ENCODE data around the gene TMEM63A.

TMEM63A gene

GRCh38 chr1:225835856-225836255, 46.3 kb downstream of the TMEM63A start:
- Histone ChIP-seq H3K9me3 (ENCODE audit: control insufficient read depth, low read length) (no peaks in the 10 kb centered on the region), H3K27ac (ENCODE audit: insufficient read depth, low read length, poor library complexity, severe bottlenecking) (no peak overlapping the region), H3K4me1 (ENCODE audit: control insufficient read depth, insufficient read depth, low read length, poor library complexity, severe bottlenecking) (no peaks in the 10 kb centered on the region), H3K27me3 (replicated peaks; ENCODE audit: control insufficient read depth, insufficient read depth, low read length, poor library complexity, severe bottlenecking) (no peaks in the 10 kb centered on the region), H3K4me3 (ENCODE audit: insufficient read depth, low read depth, low read length, poor library complexity, severe bottlenecking) (no peak overlapping the region), H3K36me3 (ENCODE audit: control insufficient read depth, insufficient read depth, low read length) (no peaks in the 10 kb centered on the region)
- DNase-seq, result no peak

- H3K36me3 ChIP-seq (ENCODE audit: control insufficient read depth, insufficient read depth, low read length), result no peaks in the 10 kb centered on the region
- H3K9me3 ChIP-seq (ENCODE audit: control insufficient read depth, low read length), result no peaks in the 10 kb centered on the region
- H3K27me3 ChIP-seq (replicated peaks; ENCODE audit: control insufficient read depth, insufficient read depth, low read length, poor library complexity, severe bottlenecking), result no peaks in the 10 kb centered on the region
- DNase-seq, result no peak
- H3K4me1 ChIP-seq (ENCODE audit: control insufficient read depth, insufficient read depth, low read length, poor library complexity, severe bottlenecking), result no peaks in the 10 kb centered on the region
- H3K4me3 ChIP-seq (ENCODE audit: insufficient read depth, low read depth, low read length, poor library complexity, severe bottlenecking), result no peak overlapping the region
- no peak overlapping the region for H3K27ac ChIP-seq (ENCODE audit: insufficient read depth, low read length, poor library complexity, severe bottlenecking)
These were observed 47.5 kb downstream of the TMEM63A start for GRCh38 chr1:225834417-225835329.

- H3K4me3 ChIP-seq (ENCODE audit: insufficient read depth, low read depth, low read length, poor library complexity, severe bottlenecking), result no peak overlapping the region
- no peaks in the 10 kb centered on the region for H3K9me3 ChIP-seq (ENCODE audit: control insufficient read depth, low read length)
- H3K36me3 ChIP-seq (ENCODE audit: control insufficient read depth, insufficient read depth, low read length), result no peaks in the 10 kb centered on the region
- H3K27me3 ChIP-seq (replicated peaks; ENCODE audit: control insufficient read depth, insufficient read depth, low read length, poor library complexity, severe bottlenecking), result no peaks in the 10 kb centered on the region
- H3K4me1 ChIP-seq (ENCODE audit: control insufficient read depth, insufficient read depth, low read length, poor library complexity, severe bottlenecking), result no peaks in the 10 kb centered on the region
- H3K27ac ChIP-seq (ENCODE audit: insufficient read depth, low read length, poor library complexity, severe bottlenecking), result no peak overlapping the region
- DNase-seq, result no peak
These were observed 51.3 kb downstream of the TMEM63A start for GRCh38 chr1:225830841-225831240.

GRCh38 chr1:225828706-225829345, 53.4 kb downstream of the TMEM63A start:
- DNase-seq, result no peak
- Histone ChIP-seq H3K36me3 (ENCODE audit: control insufficient read depth, insufficient read depth, low read length) (no peaks in the 10 kb centered on the region), H3K4me3 (ENCODE audit: insufficient read depth, low read depth, low read length, poor library complexity, severe bottlenecking) (no peak overlapping the region)

GRCh38 chr1:225827076-225827475, 55.1 kb downstream of the TMEM63A start:
- H3K4me3 ChIP-seq (ENCODE audit: insufficient read depth, low read depth, low read length, poor library complexity, severe bottlenecking), result no peak overlapping the region
- DNase-seq, result no peak
- H3K9me3 ChIP-seq (ENCODE audit: control insufficient read depth, low read length), result no peaks in the 10 kb centered on the region
- no peak overlapping the region for H3K27ac ChIP-seq (ENCODE audit: insufficient read depth, low read length, poor library complexity, severe bottlenecking)
- no peaks in the 10 kb centered on the region for H3K36me3 ChIP-seq (ENCODE audit: control insufficient read depth, insufficient read depth, low read length)
- H3K4me1 ChIP-seq (ENCODE audit: control insufficient read depth, insufficient read depth, low read length, poor library complexity, severe bottlenecking), result no peaks in the 10 kb centered on the region
- no peaks in the 10 kb centered on the region for H3K27me3 ChIP-seq (replicated peaks; ENCODE audit: control insufficient read depth, insufficient read depth, low read length, poor library complexity, severe bottlenecking)

More at GRCh38 chr1:225828706-225829345, 53.4 kb downstream of the TMEM63A start:
- no peak overlapping the region for H3K27ac ChIP-seq (ENCODE audit: insufficient read depth, low read length, poor library complexity, severe bottlenecking)
- H3K27me3 ChIP-seq (replicated peaks; ENCODE audit: control insufficient read depth, insufficient read depth, low read length, poor library complexity, severe bottlenecking), result no peaks in the 10 kb centered on the region
- no peaks in the 10 kb centered on the region for H3K4me1 ChIP-seq (ENCODE audit: control insufficient read depth, insufficient read depth, low read length, poor library complexity, severe bottlenecking)
- no peaks in the 10 kb centered on the region for H3K9me3 ChIP-seq (ENCODE audit: control insufficient read depth, low read length)

GRCh38 chr1:225825607-225826007, 56.6 kb downstream of the TMEM63A start:
- Histone ChIP-seq H3K4me3 (ENCODE audit: insufficient read depth, low read depth, low read length, poor library complexity, severe bottlenecking) (no peak overlapping the region), H3K27me3 (replicated peaks; ENCODE audit: control insufficient read depth, insufficient read depth, low read length, poor library complexity, severe bottlenecking) (no peaks in the 10 kb centered on the region), H3K9me3 (ENCODE audit: control insufficient read depth, low read length) (no peaks in the 10 kb centered on the region), H3K4me1 (ENCODE audit: control insufficient read depth, insufficient read depth, low read length, poor library complexity, severe bottlenecking) (no peaks in the 10 kb centered on the region), H3K27ac (ENCODE audit: insufficient read depth, low read length, poor library complexity, severe bottlenecking) (no peak overlapping the region), H3K36me3 (ENCODE audit: control insufficient read depth, insufficient read depth, low read length) (no peaks in the 10 kb centered on the region)
- no peak for DNase-seq

- H3K4me3 ChIP-seq (ENCODE audit: insufficient read depth, low read depth, low read length, poor library complexity, severe bottlenecking), result no peak overlapping the region
- H3K4me1 ChIP-seq (ENCODE audit: control insufficient read depth, insufficient read depth, low read length, poor library complexity, severe bottlenecking), result no peaks in the 10 kb centered on the region
These were observed 57.1 kb downstream of the TMEM63A start for GRCh38 chr1:225825078-225825477.

GRCh38 chr1:225824533-225824941, 57.6 kb downstream of the TMEM63A start:
- H3K4me1 ChIP-seq (ENCODE audit: control insufficient read depth, insufficient read depth, low read length, poor library complexity, severe bottlenecking), result no peaks in the 10 kb centered on the region
- H3K27ac ChIP-seq (ENCODE audit: insufficient read depth, low read length, poor library complexity, severe bottlenecking), result no peak overlapping the region
- DNase-seq, result no peak
- no peaks in the 10 kb centered on the region for H3K27me3 ChIP-seq (replicated peaks; ENCODE audit: control insufficient read depth, insufficient read depth, low read length, poor library complexity, severe bottlenecking)
- H3K9me3 ChIP-seq (ENCODE audit: control insufficient read depth, low read length), result no peaks in the 10 kb centered on the region
- H3K36me3 ChIP-seq (ENCODE audit: control insufficient read depth, insufficient read depth, low read length), result no peaks in the 10 kb centered on the region
- H3K4me3 ChIP-seq (ENCODE audit: insufficient read depth, low read depth, low read length, poor library complexity, severe bottlenecking), result no peak overlapping the region

More at GRCh38 chr1:225825078-225825477, 57.1 kb downstream of the TMEM63A start:
- Histone ChIP-seq H3K27me3 (replicated peaks; ENCODE audit: control insufficient read depth, insufficient read depth, low read length, poor library complexity, severe bottlenecking) (no peaks in the 10 kb centered on the region), H3K9me3 (ENCODE audit: control insufficient read depth, low read length) (no peaks in the 10 kb centered on the region), H3K27ac (ENCODE audit: insufficient read depth, low read length, poor library complexity, severe bottlenecking) (no peak overlapping the region), H3K36me3 (ENCODE audit: control insufficient read depth, insufficient read depth, low read length) (no peaks in the 10 kb centered on the region)
- DNase-seq, result no peak

- DNase-seq, result no peak
These were observed 58.3 kb downstream of the TMEM63A start for GRCh38 chr1:225823811-225824261.

More at GRCh38 chr1:225823811-225824261, 58.3 kb downstream of the TMEM63A start:
- Histone ChIP-seq H3K9me3 (ENCODE audit: control insufficient read depth, low read length) (no peaks in the 10 kb centered on the region), H3K27me3 (replicated peaks; ENCODE audit: control insufficient read depth, insufficient read depth, low read length, poor library complexity, severe bottlenecking) (no peaks in the 10 kb centered on the region), H3K4me1 (ENCODE audit: control insufficient read depth, insufficient read depth, low read length, poor library complexity, severe bottlenecking) (no peaks in the 10 kb centered on the region), H3K4me3 (ENCODE audit: insufficient read depth, low read depth, low read length, poor library complexity, severe bottlenecking) (no peak overlapping the region), H3K36me3 (ENCODE audit: control insufficient read depth, insufficient read depth, low read length) (no peaks in the 10 kb centered on the region), H3K27ac (ENCODE audit: insufficient read depth, low read length, poor library complexity, severe bottlenecking) (no peak overlapping the region)
